OCI-LY1 (cell line): ENCODE data around the gene SLC16A3.

ENCODE experiments used
- EZH2 ChIP-seq: fragments of 200-600 bp; sonication (generic), shearing (Covaris generic); IDR thresholded peaks from 2 replicates; pipeline ENCODE4 v1.8.0; 2017; ENCODE audit warnings: borderline replicate concordance, mixed run types, mild to moderate bottlenecking, antibody characterized with exemption, low read length, moderate library complexity, mixed read lengths
- TF ChIP-seq, protein P1 (sequence below): fragments of 200-600 bp; sonication (generic), shearing (Covaris generic); IDR thresholded peaks from 2 replicates; pipeline ENCODE4 v1.5.1; 2017; ENCODE audit warnings: mild to moderate bottlenecking, antibody characterized with exemption, low read length, moderate library complexity, mixed read lengths

DNA sequence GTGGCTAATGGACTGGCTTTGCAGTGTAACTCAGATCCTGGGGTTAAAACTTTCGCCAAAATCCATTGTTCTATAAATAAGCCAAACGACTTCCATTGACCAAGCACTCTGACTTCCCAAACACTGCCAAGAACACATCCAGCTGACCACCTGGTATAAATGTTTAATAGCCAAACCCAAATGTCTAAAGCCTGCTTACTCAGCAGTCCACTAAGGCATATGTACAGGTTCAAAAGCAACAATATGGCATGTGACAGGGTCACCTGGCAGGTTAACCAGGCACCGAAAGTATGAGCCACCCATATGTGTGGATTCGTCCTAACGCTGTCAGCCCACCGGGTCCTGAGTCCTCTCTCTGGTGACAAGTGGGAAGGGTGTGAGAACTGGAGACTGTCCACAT lies 42.6 kb downstream of the SLC16A3 start:
- TF ChIP-seq, protein P1, sequence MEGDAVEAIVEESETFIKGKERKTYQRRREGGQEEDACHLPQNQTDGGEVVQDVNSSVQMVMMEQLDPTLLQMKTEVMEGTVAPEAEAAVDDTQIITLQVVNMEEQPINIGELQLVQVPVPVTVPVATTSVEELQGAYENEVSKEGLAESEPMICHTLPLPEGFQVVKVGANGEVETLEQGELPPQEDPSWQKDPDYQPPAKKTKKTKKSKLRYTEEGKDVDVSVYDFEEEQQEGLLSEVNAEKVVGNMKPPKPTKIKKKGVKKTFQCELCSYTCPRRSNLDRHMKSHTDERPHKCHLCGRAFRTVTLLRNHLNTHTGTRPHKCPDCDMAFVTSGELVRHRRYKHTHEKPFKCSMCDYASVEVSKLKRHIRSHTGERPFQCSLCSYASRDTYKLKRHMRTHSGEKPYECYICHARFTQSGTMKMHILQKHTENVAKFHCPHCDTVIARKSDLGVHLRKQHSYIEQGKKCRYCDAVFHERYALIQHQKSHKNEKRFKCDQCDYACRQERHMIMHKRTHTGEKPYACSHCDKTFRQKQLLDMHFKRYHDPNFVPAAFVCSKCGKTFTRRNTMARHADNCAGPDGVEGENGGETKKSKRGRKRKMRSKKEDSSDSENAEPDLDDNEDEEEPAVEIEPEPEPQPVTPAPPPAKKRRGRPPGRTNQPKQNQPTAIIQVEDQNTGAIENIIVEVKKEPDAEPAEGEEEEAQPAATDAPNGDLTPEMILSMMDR: no peak
- TF ChIP-seq EZH2: no peak
